ENCODE results near the gene PTTG1.

The PTTG1 gene

DNA sequence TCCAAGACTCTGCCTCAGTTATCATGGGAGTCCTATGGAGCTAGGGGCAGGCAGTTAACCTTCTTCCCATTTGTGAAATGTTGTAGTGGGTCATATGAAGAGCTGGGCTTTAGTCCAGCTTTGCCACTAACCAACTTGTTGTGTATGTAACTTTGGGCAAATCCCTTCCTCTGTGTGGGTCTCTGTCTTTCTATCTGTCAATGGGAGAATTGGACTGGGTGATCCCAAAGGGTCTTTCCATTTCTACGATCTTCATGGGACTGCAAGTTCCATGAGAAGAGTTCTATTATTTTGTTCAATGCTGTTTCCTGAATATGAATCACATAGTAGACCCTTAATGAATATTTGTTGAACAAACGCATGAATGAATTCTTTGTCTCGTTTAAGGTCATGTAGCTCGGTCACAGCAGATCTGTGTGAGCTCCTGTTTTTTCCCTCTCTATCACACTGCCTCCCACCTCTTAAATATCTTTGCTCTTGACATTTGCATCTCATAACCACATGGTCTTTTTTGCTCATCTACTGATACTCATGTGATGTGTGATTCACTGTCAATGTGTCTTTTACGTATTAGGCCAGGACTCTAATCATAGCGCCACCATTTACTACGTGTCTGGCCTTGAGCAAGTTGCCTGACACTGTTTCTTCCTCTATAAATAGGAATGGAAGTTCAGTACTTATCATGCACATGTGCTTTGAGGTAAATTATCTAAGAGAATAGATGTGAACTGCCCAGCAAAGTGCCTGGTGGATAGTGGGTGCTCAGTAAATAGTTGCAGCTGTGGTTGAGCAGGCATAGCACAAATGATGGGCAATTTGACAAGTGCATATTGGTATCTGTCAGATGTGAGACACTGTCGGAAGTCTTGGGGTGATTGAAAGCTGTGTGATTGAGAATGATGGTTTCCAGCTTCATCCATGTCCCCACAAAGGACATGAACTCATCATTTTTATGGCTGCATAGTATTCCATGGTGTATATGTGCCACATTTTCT lies 37.4 kb downstream of the PTTG1 start:
- ChIA-PET CTCF (interaction anchor here (1.6 to 6.3 kb wide), 2 partner anchors 9 to 18 kb away, joined by 6 to 75 read pairs; no protein-coding TSS in a partner anchor), POLR2A (no interaction called here)
- Histone ChIP-seq H3K27ac (ENCODE audit: insufficient read depth in 1 of 2, low read depth in 1 of 2, low read length in 2 of 2, poor library complexity in 1 of 2, severe bottlenecking in 2 of 2) (no peak overlapping the region), H3K9me3 (ENCODE audit: control extremely low read depth in 1 of 5, control insufficient read depth in 4 of 5, insufficient read depth in 2 of 5, low read depth in 1 of 5, low read length in 4 of 5) (peaks cover 0 to 6% (median 0%) of the 10 kb centered on the region in 5 experiments), H3K4me1 (ENCODE audit: control extremely low read depth in 1 of 4, control insufficient read depth in 4 of 4, insufficient read depth in 4 of 4, low read length in 3 of 4) (peaks cover 5 to 35% (median 25%) of the 10 kb centered on the region in 4 experiments), H3K4me3 (ENCODE audit: control insufficient read depth in 1 of 7, extremely low read depth in 1 of 7, insufficient read depth in 4 of 7, low read depth in 2 of 7, low read length in 6 of 7) (no peak overlapping the region), H3K27me3 (replicated peaks in 2 of 5; ENCODE audit: control insufficient read depth in 4 of 5, insufficient read depth in 5 of 5, low read length in 4 of 5) (no peaks in the 10 kb centered on the region), H3K36me3 (ENCODE audit: control insufficient read depth in 4 of 4, insufficient read depth in 4 of 4, low read length in 3 of 4) (no peaks in the 10 kb centered on the region)
- WGBS (ENCODE audit: insufficient coverage) = 93% methylated on average over 6 of the region's 8 CpGs
- DNase-seq = no peak

DNA sequence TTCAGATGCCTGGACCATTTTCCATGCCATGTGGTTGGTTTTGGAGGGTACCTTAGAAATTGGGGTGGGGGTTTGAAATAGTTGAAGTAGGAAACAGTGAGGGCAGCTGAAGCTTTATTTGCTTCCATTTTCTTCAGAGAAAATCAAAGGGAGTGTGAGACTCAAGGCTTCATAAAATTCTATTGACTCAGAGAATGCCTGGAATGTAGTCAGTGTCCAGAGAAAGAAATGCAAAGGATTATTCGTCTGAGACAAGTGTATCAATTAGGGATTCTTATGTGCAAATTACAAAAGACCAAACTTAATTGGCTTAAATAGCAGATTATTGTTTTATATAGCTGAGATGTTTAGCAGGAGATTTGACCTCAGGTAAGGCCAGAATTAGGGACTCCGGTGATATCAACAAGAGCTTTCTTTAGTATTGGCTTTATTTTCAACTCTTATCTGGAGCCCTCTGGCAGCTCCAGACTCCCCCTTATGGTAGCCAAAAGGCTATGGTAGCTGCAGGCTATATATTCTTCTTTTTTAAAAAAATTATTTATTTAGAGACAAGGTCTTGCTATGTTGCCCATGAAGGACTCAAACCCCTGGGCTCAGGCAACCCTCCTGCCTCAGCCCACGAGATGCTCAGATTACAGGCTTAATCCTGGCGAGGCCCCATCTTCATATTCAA lies 38.9 kb downstream of the PTTG1 start:
- H3K9me3 ChIP-seq (ENCODE audit: control extremely low read depth in 1 of 5, control insufficient read depth in 4 of 5, insufficient read depth in 2 of 5, low read depth in 1 of 5, low read length in 4 of 5) = peaks cover 0 to 6% (median 0%) of the 10 kb centered on the region in 5 experiments
- POLR2A ChIA-PET = no interaction called here
- CTCF ChIA-PET = interaction anchor here (0.9 to 6.3 kb wide), 6 partner anchors 20 to 48 kb away, joined by 3 to 75 read pairs (median 4); no protein-coding TSS in a partner anchor
- no peak overlapping the region for H3K27ac ChIP-seq (ENCODE audit: insufficient read depth in 1 of 2, low read depth in 1 of 2, low read length in 2 of 2, poor library complexity in 1 of 2, severe bottlenecking in 2 of 2)
- H3K4me1 ChIP-seq (ENCODE audit: control extremely low read depth in 1 of 4, control insufficient read depth in 4 of 4, insufficient read depth in 4 of 4, low read length in 3 of 4) = peaks cover 6 to 33% (median 26%) of the 10 kb centered on the region in 4 experiments
- peak in 1 of 3 donors; percentile 42 for DNase-seq
- WGBS (ENCODE audit: insufficient coverage) = 100% methylated on average over 3 of the region's 4 CpGs
- no peaks in the 10 kb centered on the region for H3K36me3 ChIP-seq (ENCODE audit: control insufficient read depth in 4 of 4, insufficient read depth in 4 of 4, low read length in 3 of 4)
- no peak overlapping the region for H3K4me3 ChIP-seq (ENCODE audit: control insufficient read depth in 1 of 7, extremely low read depth in 1 of 7, insufficient read depth in 4 of 7, low read depth in 2 of 7, low read length in 6 of 7)
- no peaks in the 10 kb centered on the region for H3K27me3 ChIP-seq (replicated peaks in 2 of 5; ENCODE audit: control insufficient read depth in 4 of 5, insufficient read depth in 5 of 5, low read length in 4 of 5)

GRCh38 chr5:160461378-160461777 lies 39.7 kb downstream of the PTTG1 start:
- Histone ChIP-seq H3K4me3 (ENCODE audit: control insufficient read depth in 1 of 7, extremely low read depth in 1 of 7, insufficient read depth in 4 of 7, low read depth in 2 of 7, low read length in 6 of 7) (no peak overlapping the region), H3K36me3 (ENCODE audit: control insufficient read depth in 4 of 4, insufficient read depth in 4 of 4, low read length in 3 of 4) (no peaks in the 10 kb centered on the region), H3K27me3 (replicated peaks in 2 of 5; ENCODE audit: control insufficient read depth in 4 of 5, insufficient read depth in 5 of 5, low read length in 4 of 5) (no peaks in the 10 kb centered on the region), H3K9me3 (ENCODE audit: control extremely low read depth in 1 of 5, control insufficient read depth in 4 of 5, insufficient read depth in 2 of 5, low read depth in 1 of 5, low read length in 4 of 5) (peaks cover 0 to 6% (median 0%) of the 10 kb centered on the region in 5 experiments), H3K27ac (ENCODE audit: insufficient read depth in 1 of 2, low read depth in 1 of 2, low read length in 2 of 2, poor library complexity in 1 of 2, severe bottlenecking in 2 of 2) (no peak overlapping the region), H3K4me1 (ENCODE audit: control extremely low read depth in 1 of 4, control insufficient read depth in 4 of 4, insufficient read depth in 4 of 4, low read length in 3 of 4) (peaks cover 6 to 32% (median 26%) of the 10 kb centered on the region in 4 experiments)
- 81% methylated on average over 4 of the region's 6 CpGs for WGBS (ENCODE audit: insufficient coverage)
- CTCF ChIA-PET = interaction anchor here (1.3 to 6.3 kb wide), 3 partner anchors 21 to 45 kb away, joined by 3 to 75 read pairs (median 5); no protein-coding TSS in a partner anchor
- POLR2A ChIA-PET = no interaction called here
- no peak for DNase-seq

DNA sequence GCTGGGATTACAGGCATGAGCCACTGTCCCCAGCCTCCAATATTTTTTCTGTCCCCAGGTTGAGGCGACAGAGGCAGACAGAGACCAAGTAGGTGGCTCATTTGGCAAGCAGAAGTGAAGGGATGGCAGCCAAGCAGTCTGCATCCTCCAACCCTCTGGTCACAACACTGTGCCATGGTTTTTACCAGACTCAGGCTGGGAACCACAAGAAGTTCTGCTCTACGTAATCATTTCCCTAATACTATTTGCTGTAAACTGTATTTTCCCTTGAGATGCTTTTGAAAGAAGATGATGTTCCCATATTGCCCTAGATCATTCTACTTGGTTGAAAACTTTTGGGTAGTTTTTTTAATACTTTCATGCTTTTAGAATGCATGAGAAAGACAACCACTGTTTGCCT lies 40.5 kb downstream of the PTTG1 start:
- CTCF ChIA-PET = interaction anchor here (6.3 kb wide), 1 partner anchor 21 kb away, joined by 75 read pairs; no protein-coding TSS in a partner anchor

GRCh38 chr5:160463227-160463626 lies 41.6 kb downstream of the PTTG1 start:
- H3K27ac ChIP-seq (ENCODE audit: insufficient read depth in 1 of 2, low read depth in 1 of 2, low read length in 2 of 2, poor library complexity in 1 of 2, severe bottlenecking in 2 of 2) = no peak overlapping the region
- ChIA-PET POLR2A (no interaction called here), CTCF (interaction anchor here (1.7 to 5.9 kb wide), 3 partner anchors 23 to 43 kb away, joined by 3 to 115 read pairs (median 5); no protein-coding TSS in a partner anchor)
- H3K4me3 ChIP-seq (ENCODE audit: control insufficient read depth in 1 of 7, extremely low read depth in 1 of 7, insufficient read depth in 4 of 7, low read depth in 2 of 7, low read length in 6 of 7) = no peak overlapping the region
- peaks cover 0 to 6% (median 0%) of the 10 kb centered on the region in 5 experiments for H3K9me3 ChIP-seq (ENCODE audit: control extremely low read depth in 1 of 5, control insufficient read depth in 4 of 5, insufficient read depth in 2 of 5, low read depth in 1 of 5, low read length in 4 of 5)
- no peak for DNase-seq
- H3K27me3 ChIP-seq (replicated peaks in 2 of 5; ENCODE audit: control insufficient read depth in 4 of 5, insufficient read depth in 5 of 5, low read length in 4 of 5) = no peaks in the 10 kb centered on the region
- H3K4me1 ChIP-seq (ENCODE audit: control extremely low read depth in 1 of 4, control insufficient read depth in 4 of 4, insufficient read depth in 4 of 4, low read length in 3 of 4) = peaks cover 17 to 50% (median 38%) of the 10 kb centered on the region in 4 experiments
- H3K36me3 ChIP-seq (ENCODE audit: control insufficient read depth in 4 of 4, insufficient read depth in 4 of 4, low read length in 3 of 4) = no peaks in the 10 kb centered on the region
- WGBS (ENCODE audit: insufficient coverage) = 91% methylated on average over 2 of the region's 4 CpGs

More for the DNA sequence above, 40.5 kb downstream of the PTTG1 start:
- POLR2A ChIA-PET = no interaction called here
- H3K4me1 ChIP-seq (ENCODE audit: control extremely low read depth in 1 of 4, control insufficient read depth in 4 of 4, insufficient read depth in 4 of 4, low read length in 3 of 4) = peaks cover 14 to 40% (median 30%) of the 10 kb centered on the region in 4 experiments
- H3K4me3 ChIP-seq (ENCODE audit: control insufficient read depth in 1 of 7, extremely low read depth in 1 of 7, insufficient read depth in 4 of 7, low read depth in 2 of 7, low read length in 6 of 7) = no peak overlapping the region
- WGBS (ENCODE audit: insufficient coverage) = no CpG with 5 or more reads among the region's 2 CpGs
- DNase-seq = peak in 2 of 3 donors; percentile 58 to 65
- H3K36me3 ChIP-seq (ENCODE audit: control insufficient read depth in 4 of 4, insufficient read depth in 4 of 4, low read length in 3 of 4) = no peaks in the 10 kb centered on the region
- no peak overlapping the region for H3K27ac ChIP-seq (ENCODE audit: insufficient read depth in 1 of 2, low read depth in 1 of 2, low read length in 2 of 2, poor library complexity in 1 of 2, severe bottlenecking in 2 of 2)
- H3K9me3 ChIP-seq (ENCODE audit: control extremely low read depth in 1 of 5, control insufficient read depth in 4 of 5, insufficient read depth in 2 of 5, low read depth in 1 of 5, low read length in 4 of 5) = peaks cover 0 to 6% (median 0%) of the 10 kb centered on the region in 5 experiments
- no peaks in the 10 kb centered on the region for H3K27me3 ChIP-seq (replicated peaks in 2 of 5; ENCODE audit: control insufficient read depth in 4 of 5, insufficient read depth in 5 of 5, low read length in 4 of 5)

GRCh38 chr5:160463740-160464465 lies 42.2 kb downstream of the PTTG1 start:
- ChIA-PET CTCF (interaction anchor here (0.9 to 5.9 kb wide), 5 partner anchors 10 to 42 kb away, joined by 3 to 115 read pairs (median 3); no protein-coding TSS in a partner anchor), POLR2A (no interaction called here)
- 69% methylated on average over 4 of the region's 7 CpGs for WGBS (ENCODE audit: insufficient coverage)
- Histone ChIP-seq H3K27ac (ENCODE audit: insufficient read depth in 1 of 2, low read depth in 1 of 2, low read length in 2 of 2, poor library complexity in 1 of 2, severe bottlenecking in 2 of 2) (no peak overlapping the region), H3K4me3 (ENCODE audit: control insufficient read depth in 1 of 7, extremely low read depth in 1 of 7, insufficient read depth in 4 of 7, low read depth in 2 of 7, low read length in 6 of 7) (no peak overlapping the region), H3K27me3 (replicated peaks in 2 of 5; ENCODE audit: control insufficient read depth in 4 of 5, insufficient read depth in 5 of 5, low read length in 4 of 5) (no peaks in the 10 kb centered on the region), H3K4me1 (ENCODE audit: control extremely low read depth in 1 of 4, control insufficient read depth in 4 of 4, insufficient read depth in 4 of 4, low read length in 3 of 4) (peaks cover 20 to 55% (median 43%) of the 10 kb centered on the region in 4 experiments), H3K36me3 (ENCODE audit: control insufficient read depth in 4 of 4, insufficient read depth in 4 of 4, low read length in 3 of 4) (no peaks in the 10 kb centered on the region), H3K9me3 (ENCODE audit: control extremely low read depth in 1 of 5, control insufficient read depth in 4 of 5, insufficient read depth in 2 of 5, low read depth in 1 of 5, low read length in 4 of 5) (peaks cover 0 to 6% (median 0%) of the 10 kb centered on the region in 5 experiments)
- DNase-seq = no peak
